ENCODE results near the gene EIF5.
A peak's percentile ranks its signal among the peaks of the same experiment; 100 is the strongest.

EIF5 gene

DNA sequence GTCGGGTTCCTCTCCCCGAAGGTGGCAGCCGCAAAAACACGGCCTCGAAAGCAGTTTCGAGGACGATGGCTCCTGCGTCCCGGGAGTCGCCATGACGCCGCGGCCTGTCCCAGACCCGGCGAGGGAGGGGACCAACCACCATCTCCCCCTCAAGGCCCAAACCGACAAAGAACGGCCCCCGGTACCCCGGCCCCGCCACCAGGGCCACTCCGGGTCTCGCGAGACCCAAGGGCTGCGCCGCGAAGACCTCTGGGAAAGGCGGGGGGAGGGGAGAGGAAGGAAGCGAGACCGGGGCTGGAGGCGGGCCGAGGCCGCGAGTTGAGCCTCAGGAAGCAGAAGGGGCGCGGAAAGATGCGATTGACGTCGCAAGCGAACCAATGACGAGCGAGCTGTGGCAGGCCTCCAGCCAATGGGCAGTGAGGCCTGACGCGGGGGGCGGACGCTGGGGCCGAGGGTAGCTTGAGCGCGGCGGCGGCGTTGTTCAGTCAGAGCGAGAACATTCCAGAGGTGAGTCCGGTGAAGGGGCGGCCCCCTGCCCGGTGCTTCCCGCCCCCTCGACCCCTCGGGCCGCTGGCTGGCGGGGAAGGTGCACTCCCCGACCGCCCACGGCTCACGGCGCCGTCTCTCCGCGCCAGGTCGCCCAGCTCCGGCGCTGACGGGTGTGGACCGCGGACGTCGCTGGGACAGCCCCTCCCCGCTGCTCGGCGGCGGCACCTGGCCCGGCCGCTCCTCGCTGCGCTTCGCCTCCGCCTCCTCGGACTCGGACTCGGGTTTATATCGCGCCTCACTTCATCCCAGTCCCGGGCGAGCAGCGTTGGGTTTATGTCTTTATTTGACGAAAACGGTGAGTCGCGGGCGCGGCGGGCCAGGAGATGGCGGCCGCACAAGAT, at the start of gene EIF5:
EIF5 (plus strand) TSS at position 484 of the 890 bp plus-strand sequence. CDS start 1,624 bp downstream, outside the sequence.
- peak; percentile 99 for DNase-seq (ENCODE audit: low read depth)
- TF ChIP-seq, protein P1, sequence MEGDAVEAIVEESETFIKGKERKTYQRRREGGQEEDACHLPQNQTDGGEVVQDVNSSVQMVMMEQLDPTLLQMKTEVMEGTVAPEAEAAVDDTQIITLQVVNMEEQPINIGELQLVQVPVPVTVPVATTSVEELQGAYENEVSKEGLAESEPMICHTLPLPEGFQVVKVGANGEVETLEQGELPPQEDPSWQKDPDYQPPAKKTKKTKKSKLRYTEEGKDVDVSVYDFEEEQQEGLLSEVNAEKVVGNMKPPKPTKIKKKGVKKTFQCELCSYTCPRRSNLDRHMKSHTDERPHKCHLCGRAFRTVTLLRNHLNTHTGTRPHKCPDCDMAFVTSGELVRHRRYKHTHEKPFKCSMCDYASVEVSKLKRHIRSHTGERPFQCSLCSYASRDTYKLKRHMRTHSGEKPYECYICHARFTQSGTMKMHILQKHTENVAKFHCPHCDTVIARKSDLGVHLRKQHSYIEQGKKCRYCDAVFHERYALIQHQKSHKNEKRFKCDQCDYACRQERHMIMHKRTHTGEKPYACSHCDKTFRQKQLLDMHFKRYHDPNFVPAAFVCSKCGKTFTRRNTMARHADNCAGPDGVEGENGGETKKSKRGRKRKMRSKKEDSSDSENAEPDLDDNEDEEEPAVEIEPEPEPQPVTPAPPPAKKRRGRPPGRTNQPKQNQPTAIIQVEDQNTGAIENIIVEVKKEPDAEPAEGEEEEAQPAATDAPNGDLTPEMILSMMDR (IDR thresholded peaks at IDR 0.05; ENCODE audit: low read length, missing control alignments) = no peak
- H3K4me3 ChIP-seq (replicated peaks; ENCODE audit: low read depth, low read length) = peak within 1 kb of the TSS; percentile 92

DNA sequence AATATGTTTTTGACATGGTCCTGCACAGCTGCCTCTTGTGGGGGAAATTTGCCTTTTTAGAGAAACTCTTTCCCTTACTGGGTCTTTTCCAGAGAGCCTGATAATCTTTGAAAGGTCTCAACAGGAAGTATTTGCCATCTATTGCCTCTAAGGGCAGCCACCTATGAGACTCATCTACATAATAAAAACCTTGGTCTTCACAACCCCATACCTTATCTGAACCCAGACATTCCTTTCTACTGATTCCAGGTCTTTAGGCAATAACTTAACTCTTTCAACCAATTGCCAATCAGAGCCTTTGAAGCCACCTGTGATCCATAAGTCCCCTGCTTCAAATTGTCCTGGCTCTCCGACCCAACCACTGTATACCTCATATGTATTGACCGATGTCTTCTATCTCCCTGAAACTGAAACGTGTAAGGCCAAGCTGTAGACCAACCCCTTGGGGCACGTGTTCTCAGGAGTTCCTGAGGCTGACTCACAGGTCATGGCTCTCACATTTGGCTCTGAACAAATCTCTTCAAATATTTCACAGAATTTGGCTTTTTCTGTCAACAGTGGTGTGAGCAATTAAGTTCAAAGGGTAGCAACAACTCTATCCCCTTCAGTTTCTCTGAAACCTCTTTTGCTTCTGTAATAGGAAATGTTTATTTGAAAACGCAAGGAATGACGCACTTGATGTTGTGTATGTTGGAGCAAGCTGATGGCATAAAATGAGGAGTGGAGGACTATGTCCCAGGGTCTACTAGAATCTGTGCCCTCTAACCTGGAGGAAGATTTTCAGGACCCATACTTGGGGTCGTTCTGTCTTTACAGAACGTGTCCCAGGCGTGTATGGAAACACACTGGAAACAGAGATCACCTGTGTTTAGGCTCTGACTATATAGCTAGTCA, 49.2 kb upstream of the EIF5 start:
- TF ChIP-seq, protein P1 (IDR thresholded peaks at IDR 0.05; ENCODE audit: low read length, missing control alignments) = no peak

DNA sequence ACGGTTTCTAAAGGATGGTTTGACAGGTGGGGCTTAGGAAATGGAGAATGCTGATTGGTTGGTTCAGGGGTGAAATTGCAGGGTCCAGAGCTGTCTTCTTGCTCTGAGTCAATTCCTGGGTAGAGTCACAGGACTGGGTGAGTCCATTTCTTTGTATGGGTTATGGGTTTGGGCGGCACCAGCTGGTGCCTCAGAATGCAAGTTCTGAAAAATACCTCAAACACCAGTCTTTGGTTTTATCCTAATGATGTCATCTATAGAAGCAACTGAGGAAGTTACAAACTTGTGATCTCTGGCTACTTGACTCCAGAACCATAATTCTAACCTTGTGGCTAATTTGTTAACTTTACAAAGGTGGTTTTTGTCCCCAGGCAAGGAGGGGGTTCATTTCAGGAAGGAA, 47.6 kb upstream of the EIF5 start:
- TF ChIP-seq, protein P1 (IDR thresholded peaks at IDR 0.05; ENCODE audit: low read length, missing control alignments) = no peak
- H3K4me3 ChIP-seq (replicated peaks; ENCODE audit: low read depth, low read length) = no peak overlapping the region
- DNase-seq (ENCODE audit: low read depth) = no peak

More for the DNA sequence above, 49.2 kb upstream of the EIF5 start:
- H3K4me3 ChIP-seq (replicated peaks; ENCODE audit: low read depth, low read length) = no peak overlapping the region
- DNase-seq (ENCODE audit: low read depth) = peak; percentile 20

DNA sequence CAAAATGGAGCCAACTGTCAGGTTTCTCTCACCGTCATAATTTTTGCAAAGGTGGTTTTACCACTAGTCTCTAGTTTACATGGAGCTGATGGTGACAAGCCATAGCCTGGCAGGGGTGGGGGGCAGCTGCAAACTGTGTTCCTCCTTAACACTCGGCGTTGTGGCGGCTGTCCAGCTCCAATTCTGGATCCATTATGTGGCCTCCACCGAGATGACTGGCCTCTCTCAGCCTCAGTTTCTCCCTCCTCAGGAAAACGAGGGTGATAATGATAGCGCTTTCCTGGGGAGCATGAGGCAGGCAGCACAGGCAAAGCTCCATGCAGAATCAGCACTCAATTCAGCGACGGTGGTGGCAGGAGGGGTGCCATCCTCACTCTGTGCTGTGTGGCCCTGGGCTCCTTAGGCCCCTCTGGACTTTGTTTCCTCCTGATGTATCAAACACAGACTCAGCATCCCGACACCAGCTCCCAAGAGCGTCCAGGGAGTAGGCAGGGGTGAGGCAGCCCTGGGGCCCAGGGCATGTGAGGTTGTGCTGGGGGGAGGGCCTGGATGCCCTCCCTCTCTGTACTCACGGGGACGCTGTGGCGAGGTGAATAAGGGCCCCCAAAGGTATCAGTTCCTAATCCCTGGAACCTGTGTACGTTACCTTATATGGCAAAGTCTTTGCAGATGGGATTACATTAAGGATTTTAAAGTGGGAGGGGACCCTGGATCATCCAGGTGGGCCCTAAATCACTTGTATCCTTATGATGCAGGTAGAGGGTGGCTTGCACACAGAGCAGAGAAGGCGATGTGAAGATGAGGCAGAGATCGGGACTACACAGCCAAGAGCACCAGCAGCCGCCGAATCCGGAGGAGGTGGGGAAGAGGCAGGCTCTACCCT, 46.8 kb upstream of the EIF5 start:
- DNase-seq (ENCODE audit: low read depth) = no peak
- TF ChIP-seq, protein P1 (IDR thresholded peaks at IDR 0.05; ENCODE audit: low read length, missing control alignments) = no peak
- no peak overlapping the region for H3K4me3 ChIP-seq (replicated peaks; ENCODE audit: low read depth, low read length)

DNA sequence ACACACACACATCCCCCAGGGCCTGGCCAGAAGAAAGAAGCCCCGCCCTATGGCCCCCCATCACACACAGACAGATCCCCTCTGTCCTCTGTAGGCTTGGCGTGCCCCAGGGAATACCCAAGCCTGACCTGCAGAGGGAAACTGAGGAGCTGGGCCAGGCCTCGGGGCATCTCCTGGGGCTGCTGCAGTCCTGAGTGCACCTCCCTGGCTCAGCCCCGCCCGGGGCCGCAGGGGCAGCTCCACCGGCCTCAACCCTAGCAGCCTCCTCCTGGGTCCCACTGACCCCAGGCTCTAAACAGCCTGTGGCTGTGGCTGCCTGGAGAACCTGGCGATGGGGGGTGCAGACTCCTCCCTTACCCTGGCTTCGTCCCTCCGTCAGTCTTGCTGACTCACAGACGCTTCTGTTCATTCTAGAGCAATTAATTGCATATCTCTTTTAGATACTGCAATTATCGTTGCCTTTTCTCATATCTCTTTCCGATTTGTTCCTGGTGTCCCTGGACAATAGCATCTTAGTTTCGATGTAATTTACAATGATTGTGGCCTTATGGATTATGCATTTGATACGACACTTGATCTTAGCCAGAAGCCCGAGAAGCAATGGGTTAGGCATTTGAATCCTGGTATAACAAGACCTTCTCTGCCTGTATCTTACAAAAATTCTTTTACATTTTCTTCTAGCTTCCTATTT, 45.8 kb upstream of the EIF5 start:
- TF ChIP-seq, protein P1 (IDR thresholded peaks at IDR 0.05; ENCODE audit: low read length, missing control alignments) = no peak
- no peak for DNase-seq (ENCODE audit: low read depth)
- no peak overlapping the region for H3K4me3 ChIP-seq (replicated peaks; ENCODE audit: low read depth, low read length)

DNA sequence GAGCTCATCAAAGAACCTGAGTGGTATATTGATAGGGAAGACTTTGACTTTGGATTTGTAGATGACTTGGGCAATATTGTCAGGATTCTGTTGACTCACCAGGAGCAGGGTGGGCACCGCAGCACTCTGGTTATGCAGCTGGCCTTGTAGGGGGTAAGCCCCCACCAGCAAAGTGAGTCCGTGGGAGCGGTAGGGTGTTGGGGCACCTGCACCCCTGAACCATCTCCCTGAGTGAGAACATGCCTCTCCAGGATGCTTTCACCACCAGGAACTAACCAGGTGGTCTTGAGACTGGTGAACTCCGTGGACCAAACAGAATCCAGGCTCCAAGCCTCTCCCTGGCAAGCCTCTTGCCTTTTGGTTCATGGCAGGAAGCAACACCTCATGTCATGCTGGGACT, 44.0 kb upstream of the EIF5 start:
- no peak for DNase-seq (ENCODE audit: low read depth)
- no peak overlapping the region for H3K4me3 ChIP-seq (replicated peaks; ENCODE audit: low read depth, low read length)
- TF ChIP-seq, protein P1 (IDR thresholded peaks at IDR 0.05; ENCODE audit: low read length, missing control alignments) = no peak
